Cerebellar nuclear complex (tissue), 1 donor: ENCODE data around the gene PI4KA.
"Not testable (repeated sequence)": the region's sequence is repeated elsewhere in the genome, so short reads cannot be mapped to it uniquely, and the experiment has no call there.

ENCODE experiments used
- DNase-seq, 2 experiments: peaks; one replicate each; lab custom pipeline; 2025; lab: John Stamatoyannopoulos, UW

The PI4KA gene

DNA sequence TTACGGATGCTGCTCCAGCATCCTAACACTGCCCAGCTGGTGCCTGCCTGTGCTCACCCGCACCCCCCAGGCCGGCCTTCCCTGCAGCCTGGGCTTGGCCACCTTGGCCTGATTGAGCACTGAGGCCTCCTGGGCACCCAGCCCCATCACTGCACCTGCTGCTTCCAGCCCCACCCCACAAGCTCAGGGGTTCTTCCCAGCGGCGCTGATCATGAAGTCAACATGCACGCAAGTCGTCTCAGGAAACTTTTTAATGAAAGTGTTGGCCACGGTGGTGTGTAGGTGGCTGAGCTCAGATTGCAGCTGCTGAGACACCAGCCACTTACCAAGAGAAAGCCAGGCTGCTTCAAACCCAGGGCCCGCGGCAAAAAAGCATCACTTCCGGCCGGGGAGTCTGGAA, 163.4 kb downstream of the PI4KA start:
- not testable (repeated sequence) for DNase-seq

DNA sequence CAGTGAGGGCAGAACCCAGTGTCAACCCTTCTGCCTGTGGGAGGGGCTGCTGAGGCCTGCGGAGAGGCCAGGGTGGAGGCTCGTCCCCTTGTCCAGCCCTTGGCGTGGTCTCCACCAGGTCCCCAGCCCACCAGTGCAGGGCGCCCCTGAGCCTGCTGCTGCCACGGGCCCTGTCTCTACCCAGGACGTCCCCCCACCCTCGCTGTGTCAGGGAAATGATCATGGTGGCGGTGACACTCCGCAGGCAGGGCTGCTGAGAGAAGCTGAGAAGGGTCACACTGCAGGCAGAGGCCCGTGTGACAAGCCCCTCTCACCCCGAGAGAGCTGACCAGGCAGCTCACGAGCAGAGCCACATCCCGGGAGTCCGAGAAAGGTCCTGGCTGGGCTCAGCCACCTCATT, 164.4 kb downstream of the PI4KA start:
- DNase-seq = not testable (repeated sequence)

DNA sequence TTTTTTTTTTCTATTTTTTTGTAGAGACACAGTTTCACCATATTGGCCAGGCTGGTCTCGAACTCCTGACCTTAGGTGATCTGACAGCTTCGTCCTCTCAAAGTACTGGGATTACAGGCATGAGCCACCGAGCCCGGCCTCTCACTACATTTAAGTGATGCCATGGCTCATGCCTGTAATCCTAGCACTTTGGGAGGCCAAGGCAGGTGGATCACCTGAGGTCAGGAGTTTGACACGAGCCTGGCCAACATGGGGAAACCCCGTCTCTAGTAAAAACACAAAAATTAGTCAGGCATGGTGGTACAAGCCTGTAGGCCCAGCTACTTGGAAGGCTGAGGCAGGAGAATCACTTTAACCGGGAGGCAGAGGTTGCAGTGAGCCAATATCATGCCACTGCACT, 165.7 kb downstream of the PI4KA start:
- DNase-seq = not testable (repeated sequence)

DNA sequence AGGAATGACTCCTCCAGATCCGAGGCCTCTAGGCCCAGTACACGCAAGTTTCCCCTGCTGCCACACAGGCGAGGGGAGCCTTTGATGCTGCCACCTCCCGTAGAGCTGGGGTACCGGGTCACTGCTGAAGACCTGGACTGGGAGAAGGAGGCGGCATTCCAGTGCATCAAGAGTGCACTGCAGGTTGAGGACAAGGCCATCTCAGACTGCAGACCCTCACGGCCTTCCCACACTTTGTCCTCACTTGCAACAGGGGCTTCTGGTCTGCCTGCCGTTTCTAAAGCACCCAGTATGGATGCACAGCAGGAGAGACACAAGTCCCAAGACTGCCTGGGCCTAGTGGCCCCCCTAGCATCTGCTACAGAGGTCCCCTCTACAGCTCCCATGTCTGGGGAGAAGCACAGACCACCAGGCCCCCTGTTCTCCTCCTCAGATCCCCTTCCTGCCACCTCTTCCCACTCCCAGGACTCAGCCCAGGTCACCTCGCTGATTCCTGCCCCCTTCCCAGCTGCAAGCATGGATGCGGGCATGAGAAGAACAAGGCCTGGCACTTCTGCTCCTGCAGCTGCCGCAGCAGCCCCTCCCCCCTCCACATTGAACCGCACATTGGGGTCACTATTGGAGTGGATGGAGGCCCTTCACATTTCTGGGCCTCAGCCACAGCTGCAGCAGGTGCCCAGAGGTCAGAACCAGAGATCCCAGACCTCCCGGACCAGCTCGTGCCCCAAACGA, 167.9 kb downstream of the PI4KA start:
- DNase-seq = not testable (repeated sequence)

DNA sequence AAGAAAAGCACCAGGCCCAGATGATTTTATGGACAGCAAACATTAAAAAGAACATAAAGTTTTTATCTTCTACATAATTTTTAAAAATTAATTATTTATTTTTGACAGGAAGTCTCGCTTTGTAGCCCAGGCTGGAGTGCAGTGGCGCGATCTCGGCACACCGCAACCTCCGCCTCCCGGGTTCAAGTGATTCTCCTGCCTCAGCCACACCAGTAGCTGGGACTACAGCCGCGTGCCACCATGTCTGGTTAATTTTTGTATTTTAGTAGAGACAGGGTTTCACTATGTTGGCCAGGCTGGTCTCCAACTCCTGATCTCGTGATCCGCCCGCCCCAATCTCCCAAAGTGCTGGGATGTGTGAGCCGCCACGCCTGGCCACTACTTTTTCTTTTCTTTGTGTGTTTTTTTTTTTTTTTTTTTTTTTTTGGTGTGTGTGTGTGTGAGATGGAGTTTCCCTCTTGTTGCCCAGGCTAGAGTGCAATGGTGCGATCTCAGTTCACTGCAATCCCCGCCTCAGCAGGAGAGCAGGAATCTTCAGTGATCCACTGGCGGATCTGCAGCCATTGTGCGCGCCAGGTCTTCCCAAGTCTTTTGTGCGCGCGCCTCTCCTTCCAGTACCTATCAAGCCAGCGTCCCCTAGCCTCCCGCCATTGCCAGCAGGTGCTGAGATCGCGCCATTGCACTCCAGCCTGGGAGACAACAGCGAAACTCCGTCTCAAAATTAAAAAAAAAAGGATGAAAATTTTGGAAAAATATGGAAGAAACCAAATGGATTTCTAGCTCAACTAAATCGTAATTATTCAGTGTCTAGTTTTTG, 171.0 kb downstream of the PI4KA start:
- DNase-seq = not testable (repeated sequence)

DNA sequence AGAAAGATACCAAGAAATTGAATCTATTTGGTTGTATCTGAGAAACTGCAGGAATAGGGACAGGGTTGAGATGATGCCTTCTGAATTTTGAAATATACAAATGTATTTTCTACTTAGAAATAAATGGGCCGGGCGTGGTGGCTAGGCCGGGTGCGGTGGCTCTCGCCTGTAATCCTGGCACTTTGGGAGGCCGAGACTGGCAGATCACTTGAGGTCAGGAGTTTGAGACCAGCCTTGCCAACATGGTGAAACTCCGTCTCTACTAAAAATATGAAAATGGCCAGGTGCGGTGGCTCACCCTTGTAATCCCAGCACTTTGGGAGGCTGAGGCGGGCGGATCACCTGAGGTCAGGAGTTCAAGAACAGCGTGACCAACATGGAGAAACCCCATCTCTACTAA, 172.8 kb downstream of the PI4KA start:
- DNase-seq = not testable (repeated sequence)

DNA sequence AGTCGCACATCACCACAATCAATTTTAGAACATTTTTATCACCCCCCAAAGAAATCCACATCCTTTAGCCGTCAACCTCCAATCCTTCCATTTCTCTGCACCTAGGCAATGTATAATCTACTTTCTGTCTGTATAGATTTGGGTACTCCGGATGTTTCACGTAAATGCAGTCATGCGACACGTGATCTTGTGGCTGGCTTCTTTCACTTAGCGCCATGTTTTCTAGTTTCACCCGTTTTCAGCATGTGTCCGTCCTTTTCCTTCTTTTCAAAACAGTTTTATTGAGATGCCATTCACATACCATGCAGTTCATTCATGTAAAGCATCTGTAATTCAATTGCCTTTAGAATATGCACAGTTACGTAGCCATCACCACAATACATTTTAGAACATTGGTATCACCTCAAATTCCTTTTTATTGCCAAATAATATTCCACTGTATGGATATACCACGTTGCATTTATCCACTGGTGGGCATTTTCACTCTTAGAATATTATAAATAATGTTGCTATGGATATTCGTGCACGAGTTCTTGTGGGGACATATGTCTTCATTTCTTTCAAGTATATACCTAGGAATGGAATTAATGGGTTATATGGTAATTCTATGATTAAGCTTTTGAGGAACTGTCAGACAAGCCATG, 179.7 kb downstream of the PI4KA start:
- DNase-seq = not testable (repeated sequence)

DNA sequence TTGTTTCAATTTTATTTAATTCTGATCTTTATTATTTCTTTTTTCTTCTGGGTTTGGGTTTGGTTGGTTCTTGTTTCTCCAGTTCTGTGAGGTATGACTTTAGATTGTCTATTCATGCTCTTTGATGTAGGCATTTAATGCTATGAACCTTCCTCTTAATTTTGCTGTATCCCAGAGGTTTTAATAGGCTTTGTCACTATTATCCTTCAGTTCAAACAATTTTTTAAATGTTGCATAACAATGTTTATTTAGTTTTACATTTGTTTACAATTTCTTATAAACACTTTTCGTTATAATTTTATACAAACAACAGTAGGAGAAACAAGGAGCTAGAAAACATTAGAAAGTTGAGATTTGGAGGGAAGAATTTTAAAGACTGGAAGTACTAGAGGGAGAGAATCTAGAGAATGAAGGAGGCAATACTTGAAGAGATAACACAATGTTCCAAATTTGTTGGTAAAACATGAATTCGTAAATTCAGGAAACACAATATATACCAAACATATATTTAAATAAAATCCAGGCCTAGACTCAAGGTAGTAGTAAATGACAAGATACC, 180.8 kb downstream of the PI4KA start:
- DNase-seq = no peak

DNA sequence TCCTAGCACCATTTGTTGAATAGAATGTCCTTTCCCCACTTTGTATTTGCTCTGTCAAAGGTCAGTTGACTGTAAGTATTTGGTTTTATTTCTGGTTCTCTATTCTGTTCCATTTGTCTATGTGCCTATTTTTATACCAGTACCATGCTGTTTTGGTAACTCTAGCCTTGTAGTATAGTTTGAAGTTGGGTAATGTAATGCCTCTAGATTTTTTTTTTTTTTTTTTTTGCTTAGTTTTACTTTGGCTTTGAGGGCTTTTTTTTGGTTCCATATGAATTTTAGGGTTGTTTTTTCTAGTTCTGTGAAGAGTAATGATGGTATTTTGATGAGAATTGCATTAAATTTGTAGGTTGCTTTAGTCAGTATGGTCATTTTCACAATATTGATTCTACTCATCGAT, 183.0 kb downstream of the PI4KA start:
- not testable (repeated sequence) for DNase-seq

DNA sequence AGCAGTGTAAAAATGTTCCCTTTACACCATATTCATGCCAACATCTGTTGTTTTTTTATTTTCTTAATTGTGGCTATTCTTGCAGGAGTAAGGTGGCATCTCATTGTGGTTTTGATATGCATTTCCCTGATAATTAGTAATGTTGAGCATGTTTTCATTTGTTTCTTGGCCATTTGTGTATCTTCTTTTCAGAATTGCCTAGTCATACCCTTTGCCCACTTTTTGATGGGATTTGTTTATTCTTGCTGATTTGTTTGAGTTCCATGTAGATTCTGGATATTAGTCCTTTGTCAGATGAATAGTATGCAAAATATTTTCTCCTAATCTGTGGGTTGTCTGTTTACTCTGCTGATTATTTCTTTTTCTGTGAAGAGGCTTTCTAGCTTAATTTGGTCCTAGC, 183.6 kb downstream of the PI4KA start:
- DNase-seq = no peak

DNA sequence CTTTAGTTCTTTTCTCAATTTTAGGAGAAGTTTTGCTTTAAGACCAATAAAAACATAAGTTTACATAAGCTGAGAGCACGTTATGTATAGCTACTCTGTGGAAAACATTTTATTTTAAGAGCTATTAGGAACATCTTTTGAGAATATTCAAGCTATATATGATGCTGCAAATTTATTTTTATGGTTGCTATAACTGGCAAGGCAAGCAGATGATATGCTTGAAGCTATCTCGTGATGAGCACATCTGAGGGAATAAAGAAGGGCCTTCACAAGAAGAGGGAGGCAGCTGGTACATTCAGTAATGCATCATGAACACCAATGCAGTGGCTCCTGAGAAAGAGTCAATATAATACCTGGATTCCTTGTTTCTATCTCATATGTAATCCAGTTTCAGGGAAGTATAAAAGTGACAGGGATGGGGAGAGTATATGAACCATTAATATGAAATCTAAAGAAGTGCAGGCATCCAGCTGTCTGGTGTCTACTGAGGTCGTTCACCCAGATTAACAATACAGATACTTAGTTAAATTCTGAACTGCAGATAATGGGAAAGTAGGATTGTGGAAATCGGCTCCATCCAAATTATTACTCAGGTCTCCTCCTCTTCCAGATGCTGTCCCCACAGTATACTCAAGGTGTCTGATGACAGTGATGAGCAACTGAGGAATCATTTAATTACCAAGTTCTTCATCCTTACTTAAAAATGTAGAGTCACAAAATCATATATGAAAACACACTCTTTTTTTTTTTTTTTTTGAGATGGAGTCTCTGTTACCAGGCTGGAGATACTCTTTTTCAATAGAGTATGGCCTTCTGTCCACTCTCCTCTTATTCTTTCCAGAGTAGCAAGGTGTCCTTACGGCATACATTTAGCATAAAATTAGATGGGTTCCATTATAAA, 185.1 kb downstream of the PI4KA start:
- no peak for DNase-seq

DNA sequence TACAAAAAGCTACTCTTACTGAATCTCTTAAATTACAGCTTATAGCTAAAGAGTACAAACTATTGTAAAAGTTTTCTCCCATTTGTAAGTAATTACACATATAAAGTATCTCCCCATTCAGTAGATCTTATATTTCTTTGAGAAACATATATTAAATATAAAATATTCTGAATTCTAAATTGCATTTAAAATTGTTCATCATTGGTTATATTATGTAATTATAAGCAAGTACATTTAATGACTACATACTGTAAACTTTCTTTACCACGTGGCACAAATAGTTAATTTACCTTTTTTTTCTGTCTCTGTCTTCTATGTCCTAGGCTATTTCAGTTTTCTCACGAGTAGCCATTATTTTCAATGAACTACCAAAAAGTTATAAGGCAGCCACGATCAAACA, 185.9 kb downstream of the PI4KA start:
- no peak for DNase-seq

DNA sequence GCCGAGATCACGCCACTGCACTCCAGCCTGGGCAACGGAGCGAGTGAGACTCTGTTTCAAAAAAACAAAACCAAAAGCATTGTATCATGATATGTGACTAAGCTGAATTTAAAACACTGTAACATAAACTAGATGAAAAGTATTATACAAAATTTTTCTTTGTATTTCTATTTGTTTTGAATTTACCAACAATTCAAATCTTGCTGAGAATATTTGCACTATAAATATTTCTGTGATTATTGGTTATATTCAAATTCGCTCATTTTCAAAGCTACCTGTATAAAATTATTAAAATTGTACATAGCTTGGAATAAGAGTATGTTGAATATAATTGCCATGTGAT, 186.6 kb downstream of the PI4KA start:
- DNase-seq = no peak

DNA sequence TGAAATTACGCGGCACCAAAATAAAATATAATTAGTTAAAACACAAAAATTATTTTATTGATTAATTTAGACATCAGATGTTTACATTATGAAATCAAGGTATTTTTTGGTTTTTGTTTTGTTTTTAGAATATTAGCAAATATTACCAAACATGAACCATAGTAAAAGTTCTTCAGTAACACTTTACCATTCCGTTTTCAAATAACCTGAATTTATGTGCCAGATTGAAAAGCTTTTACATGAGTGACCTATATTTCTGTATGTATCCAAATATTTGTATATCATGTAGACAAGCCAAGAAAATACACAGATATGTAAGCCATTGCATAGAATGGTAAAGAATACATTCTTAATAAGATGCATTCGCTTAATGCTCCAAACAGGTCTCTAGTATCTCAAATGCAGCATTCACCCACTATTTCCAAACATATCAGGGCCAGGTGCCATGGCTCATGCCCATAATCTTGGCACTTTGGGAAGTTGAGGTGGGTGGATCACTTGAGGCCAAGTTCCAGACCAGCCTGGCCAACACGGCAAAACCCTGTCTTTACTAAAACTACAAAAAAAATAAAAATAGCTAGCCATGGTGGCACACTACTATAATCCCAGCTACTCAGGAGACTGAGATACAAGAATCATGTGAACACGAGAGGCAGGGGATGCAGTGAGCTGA, 187.1 kb downstream of the PI4KA start:
- DNase-seq = no peak

DNA sequence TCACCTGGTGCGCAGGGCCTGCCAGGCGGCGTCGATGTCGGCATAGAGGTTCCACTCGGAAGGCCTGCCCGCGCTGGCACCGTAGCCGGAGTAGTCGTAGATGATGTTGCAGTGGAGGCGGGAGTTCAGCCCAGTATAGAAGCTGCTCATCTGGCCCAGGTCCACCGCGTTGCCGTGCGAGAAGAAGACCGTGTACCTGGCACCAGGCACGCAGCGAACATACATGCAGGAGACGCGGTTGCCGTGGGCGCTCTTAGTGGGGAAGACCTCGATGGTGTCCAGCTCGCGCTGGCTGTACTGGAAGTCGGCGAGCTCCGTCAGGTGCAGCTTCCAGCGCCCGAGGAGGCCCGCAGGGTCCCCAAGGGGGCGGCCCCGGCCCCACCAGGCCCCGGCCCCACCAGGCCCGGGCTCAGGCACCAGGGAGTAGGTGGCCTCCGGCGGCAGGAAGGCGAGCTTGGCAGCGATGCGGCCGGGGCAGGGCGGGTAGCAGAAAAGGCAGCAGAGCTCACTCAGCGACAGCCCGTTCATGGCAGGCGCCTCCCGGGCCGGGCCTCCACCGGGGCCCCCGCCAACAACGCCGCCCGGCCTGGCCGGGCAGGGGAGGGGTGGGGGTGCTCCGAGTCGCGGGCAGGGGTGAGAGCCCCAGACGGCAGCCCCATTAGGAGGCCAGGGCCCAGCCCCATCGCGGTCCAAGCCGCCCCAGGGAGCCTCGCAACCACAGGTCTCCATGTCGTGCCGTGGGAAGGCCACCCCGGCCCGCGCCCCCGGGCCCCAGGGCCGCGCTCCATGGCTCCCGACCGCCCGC, 188.0 kb downstream of the PI4KA start:
- DNase-seq = not testable (repeated sequence)

DNA sequence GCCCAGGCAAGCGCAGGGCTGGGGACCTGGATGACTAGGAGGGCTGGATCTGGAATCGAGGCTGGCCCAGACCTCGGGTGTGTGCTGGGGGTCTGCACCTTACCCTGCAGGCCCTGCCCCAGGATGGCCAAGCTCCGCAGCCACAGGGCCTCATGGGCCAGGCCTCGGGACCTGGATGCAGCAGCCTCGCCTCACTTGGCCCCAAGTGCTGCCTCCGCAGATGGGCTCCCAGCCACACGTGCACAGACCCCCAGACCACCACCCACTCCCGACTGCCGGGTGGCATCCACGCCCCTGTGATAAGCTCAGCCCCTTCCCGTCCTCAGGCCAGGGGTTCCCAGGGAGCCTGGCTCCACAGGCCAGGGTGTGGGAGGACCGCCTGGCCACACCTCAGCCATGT, 188.7 kb downstream of the PI4KA start:
- DNase-seq = not testable (repeated sequence)

DNA sequence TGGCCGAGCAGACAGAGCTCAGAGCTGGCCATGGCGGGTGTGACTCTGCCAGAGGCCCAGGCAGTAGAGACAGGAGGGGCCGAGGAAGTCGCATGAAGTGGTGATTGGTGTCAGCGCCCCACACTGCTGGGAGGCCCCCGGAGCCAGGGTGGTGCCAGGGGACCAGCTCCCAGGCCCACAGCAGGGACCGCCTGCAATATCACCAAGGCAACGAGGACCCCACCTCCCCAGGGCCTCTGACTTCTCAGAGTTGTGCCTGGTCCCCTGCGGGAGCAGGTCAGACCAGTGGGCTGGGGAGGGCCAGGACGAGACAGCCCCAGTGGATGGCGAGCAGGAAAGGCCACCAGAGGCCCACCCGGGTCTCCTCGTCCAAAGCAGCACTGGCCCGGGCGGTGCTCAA, 189.1 kb downstream of the PI4KA start:
- DNase-seq = not testable (repeated sequence)

DNA sequence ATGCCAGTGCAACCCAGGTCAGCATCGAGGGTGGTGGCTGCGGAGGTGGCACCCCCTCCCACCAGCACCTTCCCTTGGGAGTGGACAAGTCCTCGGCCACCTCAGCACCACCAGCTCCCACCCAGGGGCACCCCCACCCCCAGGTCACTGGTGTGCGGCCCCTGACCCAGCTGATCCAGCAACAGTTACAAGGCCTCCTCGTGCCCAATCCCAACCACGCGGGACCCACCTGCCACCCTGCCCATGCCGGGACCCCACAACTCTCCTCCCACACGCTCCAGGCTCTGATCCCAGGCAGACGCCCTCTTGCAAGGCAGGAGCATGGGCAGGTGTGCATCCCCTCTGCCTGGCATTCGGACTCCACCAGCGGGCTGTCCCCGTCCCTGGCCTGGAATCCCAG, 189.8 kb downstream of the PI4KA start:
- DNase-seq = not testable (repeated sequence)

DNA sequence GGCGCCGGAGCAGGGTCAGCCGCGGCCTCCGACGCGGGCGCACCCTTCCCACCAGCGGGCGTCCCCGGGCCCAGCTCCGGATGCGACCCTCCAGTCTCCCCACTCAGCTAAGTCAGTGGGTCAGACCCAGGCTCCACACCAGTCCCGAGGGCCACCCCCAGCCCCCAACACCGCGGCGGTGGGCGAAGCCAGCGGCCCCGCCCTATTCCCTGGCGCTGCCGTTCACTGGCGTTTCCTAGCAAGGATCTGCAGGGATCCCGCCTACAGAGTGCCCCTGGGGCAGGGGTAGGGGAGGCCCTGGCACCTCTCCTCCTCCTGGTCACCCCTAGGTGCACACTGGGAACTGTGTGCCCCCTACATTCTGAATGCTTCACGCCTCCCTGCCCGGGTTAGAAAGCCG, 190.4 kb downstream of the PI4KA start:
- DNase-seq = not testable (repeated sequence)

DNA sequence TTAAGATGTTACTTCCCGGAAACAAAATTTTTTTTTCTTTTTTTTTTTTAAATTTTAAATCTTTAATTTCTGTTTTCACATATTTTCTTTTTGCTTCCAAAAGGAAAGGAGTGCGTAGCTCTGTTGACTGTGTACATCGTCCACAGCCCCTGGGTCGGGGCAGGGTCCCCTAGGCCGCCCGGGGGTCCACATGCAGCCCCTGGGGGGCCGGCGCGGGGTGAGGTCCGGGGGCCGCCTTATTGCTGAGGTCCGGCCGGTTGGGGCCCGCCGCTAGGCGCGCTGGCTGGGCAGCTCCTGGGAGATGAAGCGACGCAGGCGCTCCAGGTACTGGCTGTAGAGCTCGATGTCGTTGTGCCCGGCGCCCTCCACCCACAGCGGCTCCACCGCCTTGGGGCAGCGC, 191.1 kb downstream of the PI4KA start:
- DNase-seq = not testable (repeated sequence)
